ENCODE results near the gene JPH3.

DNA sequence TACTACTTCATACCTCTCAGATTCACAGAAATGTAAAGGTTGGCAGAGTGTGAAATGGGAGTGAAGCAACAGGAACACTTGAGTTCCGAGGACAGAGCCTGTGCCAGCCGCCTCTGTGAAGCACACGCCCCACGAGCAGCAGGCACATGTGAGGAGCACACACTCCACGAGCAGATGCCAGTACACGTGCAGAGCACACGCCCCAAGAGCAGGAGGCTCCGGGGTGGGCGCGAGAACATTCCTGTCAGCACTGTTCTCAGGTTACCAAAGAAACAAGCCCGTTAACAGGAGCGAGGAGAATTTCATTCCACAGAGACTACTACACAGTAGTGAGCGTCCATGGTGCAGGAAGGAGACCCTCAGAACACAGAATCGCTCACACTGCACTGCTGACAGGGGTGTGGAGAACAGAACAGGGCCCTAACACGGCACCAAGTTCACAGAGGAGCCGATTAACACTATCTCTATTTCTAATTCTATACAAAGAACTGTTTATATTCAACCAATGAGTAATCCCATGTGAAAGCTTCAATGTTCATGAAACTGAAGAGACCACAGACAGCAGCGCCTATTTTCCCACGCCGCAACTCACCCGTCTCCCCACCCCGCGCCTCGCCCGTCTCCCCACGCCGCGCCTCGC, 123.4 kb downstream of the JPH3 start:
- TF ChIP-seq POLR2AphosphoS5 (IDR thresholded peaks at IDR 0.05) (peak in 1 of 2 donors; percentile 33), POLR2A (IDR thresholded peaks at IDR 0.05) (no peak), EP300 (IDR thresholded peaks at IDR 0.05) (no peak)
- TF ChIP-seq, protein P1, sequence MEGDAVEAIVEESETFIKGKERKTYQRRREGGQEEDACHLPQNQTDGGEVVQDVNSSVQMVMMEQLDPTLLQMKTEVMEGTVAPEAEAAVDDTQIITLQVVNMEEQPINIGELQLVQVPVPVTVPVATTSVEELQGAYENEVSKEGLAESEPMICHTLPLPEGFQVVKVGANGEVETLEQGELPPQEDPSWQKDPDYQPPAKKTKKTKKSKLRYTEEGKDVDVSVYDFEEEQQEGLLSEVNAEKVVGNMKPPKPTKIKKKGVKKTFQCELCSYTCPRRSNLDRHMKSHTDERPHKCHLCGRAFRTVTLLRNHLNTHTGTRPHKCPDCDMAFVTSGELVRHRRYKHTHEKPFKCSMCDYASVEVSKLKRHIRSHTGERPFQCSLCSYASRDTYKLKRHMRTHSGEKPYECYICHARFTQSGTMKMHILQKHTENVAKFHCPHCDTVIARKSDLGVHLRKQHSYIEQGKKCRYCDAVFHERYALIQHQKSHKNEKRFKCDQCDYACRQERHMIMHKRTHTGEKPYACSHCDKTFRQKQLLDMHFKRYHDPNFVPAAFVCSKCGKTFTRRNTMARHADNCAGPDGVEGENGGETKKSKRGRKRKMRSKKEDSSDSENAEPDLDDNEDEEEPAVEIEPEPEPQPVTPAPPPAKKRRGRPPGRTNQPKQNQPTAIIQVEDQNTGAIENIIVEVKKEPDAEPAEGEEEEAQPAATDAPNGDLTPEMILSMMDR (IDR thresholded peaks at IDR 0.05), result no peak
